Measurements from ENCODE around the gene OR52K2. TPM values are rescaled to one million over a fixed set of nuclear protein-coding genes. Genes with fewer than 3 reads are reported as not detected.

The OR52K2 gene
- total and polyA plus RNA-seq, 9 of the 15 experiments (the other 6 are each of a cell fraction or from before 2014, with no cell fraction given): not detected

DNA sequence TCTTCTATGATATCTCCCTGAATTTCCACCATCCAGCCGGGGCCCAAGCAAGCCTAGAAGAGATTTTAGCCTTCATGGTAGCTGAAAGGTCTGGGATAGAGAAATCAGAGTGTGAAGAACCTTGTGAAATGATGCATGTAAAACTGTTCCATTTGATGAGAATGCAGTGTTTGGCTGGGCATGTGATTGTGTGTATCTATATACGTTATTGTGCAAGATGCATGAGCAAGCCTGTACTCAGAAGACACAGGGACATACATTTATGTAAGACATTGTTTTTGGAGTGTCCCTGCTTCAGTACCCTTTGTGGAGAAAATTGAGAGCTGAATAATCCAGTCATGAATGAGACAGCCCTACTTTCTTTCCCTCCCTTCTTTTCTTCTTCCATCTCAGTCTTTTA is 15.2 kb upstream of the OR52K2 start (continued):
- no peak for TF ChIP-seq ZC3H4 (CRISPR knock-in tag; IDR thresholded peaks at IDR 0.05; ENCODE audit: borderline replicate concordance)
- no peak for TF ChIP-seq ZNF253 (CRISPR knock-in tag; conservative IDR thresholded peaks at IDR 0.05)

DNA sequence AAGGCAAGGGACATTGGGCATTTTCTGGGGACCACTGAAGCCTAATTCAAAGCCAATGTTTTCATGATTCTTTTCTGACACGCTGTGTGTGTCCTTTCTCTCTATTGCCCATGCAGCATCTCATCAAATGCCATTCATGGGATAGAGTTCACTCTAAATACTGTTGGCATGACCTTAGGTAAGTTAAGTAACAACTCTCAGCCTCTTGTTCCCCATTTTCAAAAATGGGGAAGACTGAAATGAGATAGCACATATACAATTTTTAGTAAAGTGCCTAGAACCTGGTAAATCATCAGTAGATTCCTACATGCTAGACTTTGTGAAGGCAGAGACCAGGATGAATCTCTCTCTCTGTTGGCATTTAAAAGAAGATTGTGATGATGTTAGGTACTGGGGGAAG is 12.7 kb upstream of the OR52K2 start:
- Histone ChIP-seq H4K20me1 (replicated peaks; ENCODE audit: control insufficient read depth, insufficient read depth, low read length) (no peaks in the 10 kb centered on the region), H3K27me3 (ENCODE audit: control insufficient read depth in 2 of 2, insufficient read depth in 2 of 2, low read length in 2 of 2) (peaks cover 0 to 6% of the 10 kb centered on the region in 2 experiments; a peak in 2 of 5 replicates), H3K4me1 (replicated peaks in 1 of 2; ENCODE audit: control insufficient read depth in 2 of 2, insufficient read depth in 2 of 2, low read length in 2 of 2) (no peaks in the 10 kb centered on the region), H2AFZ (ENCODE audit: low read depth, low read length) (no peak overlapping the region), H3K27ac (ENCODE audit: extremely low read depth, low read depth, low read length) (no peak overlapping the region), H3K9me3 (replicated peaks; ENCODE audit: control insufficient read depth, insufficient read depth, low read depth, low read length) (no peaks in the 10 kb centered on the region), H3K4me2 (ENCODE audit: insufficient read depth, low read length) (no peak overlapping the region), H3K36me3 (ENCODE audit: control insufficient read depth, insufficient read depth, low read length) (no peaks in the 10 kb centered on the region), H3K9me1 (ENCODE audit: control insufficient read depth, insufficient read depth, low read length) (no peaks in the 10 kb centered on the region), H3K9ac (ENCODE audit: insufficient read depth in 1 of 2, low read depth in 2 of 2, low read length in 2 of 2) (no peak overlapping the region), H3K4me3 (no peak overlapping the region), H3K79me2 (ENCODE audit: control insufficient read depth, insufficient read depth, low read length) (no peaks in the 10 kb centered on the region)
- BruUV-seq (replicated peaks): no TSS peak
- POLR2A ChIA-PET: no interaction called here
- CTCF ChIA-PET (ENCODE audit: low intra/inter-chr PET ratio): no interaction called here
- DNase-seq (ENCODE audit: extremely low read depth in 1 of 4, low spot score in 3 of 4) (no peak), ATAC-seq (no peak), FAIRE-seq (no peak)
- no peak for TF ChIP-seq ZNF143 (CRISPR knock-in tag; IDR thresholded peaks at IDR 0.05)
- TF ChIP-seq, protein P1, sequence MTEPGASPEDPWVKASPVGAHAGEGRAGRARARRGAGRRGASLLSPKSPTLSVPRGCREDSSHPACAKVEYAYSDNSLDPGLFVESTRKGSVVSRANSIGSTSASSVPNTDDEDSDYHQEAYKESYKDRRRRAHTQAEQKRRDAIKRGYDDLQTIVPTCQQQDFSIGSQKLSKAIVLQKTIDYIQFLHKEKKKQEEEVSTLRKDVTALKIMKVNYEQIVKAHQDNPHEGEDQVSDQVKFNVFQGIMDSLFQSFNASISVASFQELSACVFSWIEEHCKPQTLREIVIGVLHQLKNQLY (CRISPR knock-in tag; conservative IDR thresholded peaks at IDR 0.05): no peak
- TF ChIP-seq SP2 (IDR thresholded peaks at IDR 0.05; ENCODE audit: extremely low read depth, low read depth, low read length, poor library complexity, severe bottlenecking): no peak
- TF ChIP-seq SP1 (CRISPR knock-in tag; IDR thresholded peaks at IDR 0.05): no peak
- TF ChIP-seq, protein P2, sequence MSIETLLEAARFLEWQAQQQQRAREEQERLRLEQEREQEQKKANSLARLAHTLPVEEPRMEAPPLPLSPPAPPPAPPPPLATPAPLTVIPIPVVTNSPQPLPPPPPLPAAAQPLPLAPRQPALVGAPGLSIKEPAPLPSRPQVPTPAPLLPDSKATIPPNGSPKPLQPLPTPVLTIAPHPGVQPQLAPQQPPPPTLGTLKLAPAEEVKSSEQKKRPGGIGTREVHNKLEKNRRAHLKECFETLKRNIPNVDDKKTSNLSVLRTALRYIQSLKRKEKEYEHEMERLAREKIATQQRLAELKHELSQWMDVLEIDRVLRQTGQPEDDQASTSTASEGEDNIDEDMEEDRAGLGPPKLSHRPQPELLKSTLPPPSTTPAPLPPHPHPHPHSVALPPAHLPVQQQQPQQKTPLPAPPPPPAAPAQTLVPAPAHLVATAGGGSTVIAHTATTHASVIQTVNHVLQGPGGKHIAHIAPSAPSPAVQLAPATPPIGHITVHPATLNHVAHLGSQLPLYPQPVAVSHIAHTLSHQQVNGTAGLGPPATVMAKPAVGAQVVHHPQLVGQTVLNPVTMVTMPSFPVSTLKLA (conservative IDR thresholded peaks at IDR 0.05): no peak
- TF ChIP-seq KDM1A (IDR thresholded peaks at IDR 0.05): no peak
- no peak for TF ChIP-seq MBD2 (IDR thresholded peaks at IDR 0.05; ENCODE audit: borderline replicate concordance, low read depth)
- no peak for TF ChIP-seq MIER1 (IDR thresholded peaks at IDR 0.05; ENCODE audit: low read depth)
- no peak for TF ChIP-seq EP300 (IDR thresholded peaks at IDR 0.05; ENCODE audit: low read length)
- TF ChIP-seq RNF2 (IDR thresholded peaks at IDR 0.05): no peak
- TF ChIP-seq IFI16 (CRISPR knock-in tag; IDR thresholded peaks at IDR 0.05): no peak
- TF ChIP-seq, protein P3, sequence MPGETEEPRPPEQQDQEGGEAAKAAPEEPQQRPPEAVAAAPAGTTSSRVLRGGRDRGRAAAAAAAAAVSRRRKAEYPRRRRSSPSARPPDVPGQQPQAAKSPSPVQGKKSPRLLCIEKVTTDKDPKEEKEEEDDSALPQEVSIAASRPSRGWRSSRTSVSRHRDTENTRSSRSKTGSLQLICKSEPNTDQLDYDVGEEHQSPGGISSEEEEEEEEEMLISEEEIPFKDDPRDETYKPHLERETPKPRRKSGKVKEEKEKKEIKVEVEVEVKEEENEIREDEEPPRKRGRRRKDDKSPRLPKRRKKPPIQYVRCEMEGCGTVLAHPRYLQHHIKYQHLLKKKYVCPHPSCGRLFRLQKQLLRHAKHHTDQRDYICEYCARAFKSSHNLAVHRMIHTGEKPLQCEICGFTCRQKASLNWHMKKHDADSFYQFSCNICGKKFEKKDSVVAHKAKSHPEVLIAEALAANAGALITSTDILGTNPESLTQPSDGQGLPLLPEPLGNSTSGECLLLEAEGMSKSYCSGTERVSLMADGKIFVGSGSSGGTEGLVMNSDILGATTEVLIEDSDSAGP (CRISPR knock-in tag; IDR thresholded peaks at IDR 0.05): no peak
- no peak for TF ChIP-seq PTTG1 (tag; IDR thresholded peaks at IDR 0.05; ENCODE audit: low read depth)
- TF ChIP-seq FOSL1 (tag; conservative IDR thresholded peaks at IDR 0.05): no peak
- TF ChIP-seq, protein P4, sequence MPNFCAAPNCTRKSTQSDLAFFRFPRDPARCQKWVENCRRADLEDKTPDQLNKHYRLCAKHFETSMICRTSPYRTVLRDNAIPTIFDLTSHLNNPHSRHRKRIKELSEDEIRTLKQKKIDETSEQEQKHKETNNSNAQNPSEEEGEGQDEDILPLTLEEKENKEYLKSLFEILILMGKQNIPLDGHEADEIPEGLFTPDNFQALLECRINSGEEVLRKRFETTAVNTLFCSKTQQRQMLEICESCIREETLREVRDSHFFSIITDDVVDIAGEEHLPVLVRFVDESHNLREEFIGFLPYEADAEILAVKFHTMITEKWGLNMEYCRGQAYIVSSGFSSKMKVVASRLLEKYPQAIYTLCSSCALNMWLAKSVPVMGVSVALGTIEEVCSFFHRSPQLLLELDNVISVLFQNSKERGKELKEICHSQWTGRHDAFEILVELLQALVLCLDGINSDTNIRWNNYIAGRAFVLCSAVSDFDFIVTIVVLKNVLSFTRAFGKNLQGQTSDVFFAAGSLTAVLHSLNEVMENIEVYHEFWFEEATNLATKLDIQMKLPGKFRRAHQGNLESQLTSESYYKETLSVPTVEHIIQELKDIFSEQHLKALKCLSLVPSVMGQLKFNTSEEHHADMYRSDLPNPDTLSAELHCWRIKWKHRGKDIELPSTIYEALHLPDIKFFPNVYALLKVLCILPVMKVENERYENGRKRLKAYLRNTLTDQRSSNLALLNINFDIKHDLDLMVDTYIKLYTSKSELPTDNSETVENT (CRISPR knock-in tag; IDR thresholded peaks at IDR 0.05): no peak
- no peak for TF ChIP-seq ZBED1 (IDR thresholded peaks at IDR 0.05)
- intact Hi-C loops (cut with micrococcal nuclease): no loop called here
- in situ Hi-C loops (cut with MboI): no loop called here
- WGBS (ENCODE audit: insufficient coverage, low coverage, missing lambda C conversion rate): 0% methylated on average over 1 of the region's 1 CpG

Measured in K562 (cell line).